ENCODE data around the gene ANKRD24. TPM values are rescaled to one million over a fixed set of nuclear protein-coding genes. Genes with fewer than 3 reads are reported as not detected.
"Not testable (repeated sequence)": the region's sequence is repeated elsewhere in the genome, so short reads cannot be mapped to it uniquely, and the experiment has no call there.

ANKRD24 gene
- total RNA-seq, 1 experiment from 2014 or later, result 0.26 TPM

DNA sequence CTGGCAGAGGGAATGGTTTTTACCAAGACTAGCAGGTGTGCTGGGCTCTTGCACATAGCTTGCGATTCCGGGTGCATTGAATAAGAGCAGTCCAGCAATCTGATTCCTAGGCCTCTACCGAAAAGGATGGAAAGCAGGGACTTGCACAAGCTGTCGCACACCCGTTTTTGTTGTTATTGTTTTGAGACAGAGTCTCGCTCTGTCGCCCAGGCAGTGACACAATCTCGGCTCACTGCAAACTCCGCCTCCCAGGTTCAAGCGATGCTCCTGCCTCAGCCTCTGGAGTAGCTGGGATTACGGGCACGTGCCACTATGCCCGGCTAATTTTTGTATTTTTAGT lies 52.3 kb downstream of the ANKRD24 start:
- Histone ChIP-seq H3K27me3 (ENCODE audit: control insufficient read depth, insufficient read depth, low read length) (no peaks in the 10 kb centered on the region), H3K4me3 (ENCODE audit: low read depth in 2 of 2, low read length in 2 of 2) (no peak overlapping the region), H3K36me3 (ENCODE audit: control insufficient read depth, insufficient read depth, low read length) (no peaks in the 10 kb centered on the region), H3K9me3 (ENCODE audit: control insufficient read depth, insufficient read depth, low read depth, low read length) (no peaks in the 10 kb centered on the region), H3K27ac (ENCODE audit: low read length) (no peak overlapping the region), H3K4me1 (ENCODE audit: control insufficient read depth, insufficient read depth, low read length) (no peaks in the 10 kb centered on the region)
- ATAC-seq (no peak), DNase-seq (ENCODE audit: low read depth, low spot score) (no peak)
- no TSS peak for BruUV-seq (replicated peaks)
- ChIA-PET CTCF (no interaction called here), POLR2A (no interaction called here)
- TF ChIP-seq TCF7L2 (IDR thresholded peaks at IDR 0.05; ENCODE audit: low read depth, low read length), result no peak
- TF ChIP-seq, protein P1, sequence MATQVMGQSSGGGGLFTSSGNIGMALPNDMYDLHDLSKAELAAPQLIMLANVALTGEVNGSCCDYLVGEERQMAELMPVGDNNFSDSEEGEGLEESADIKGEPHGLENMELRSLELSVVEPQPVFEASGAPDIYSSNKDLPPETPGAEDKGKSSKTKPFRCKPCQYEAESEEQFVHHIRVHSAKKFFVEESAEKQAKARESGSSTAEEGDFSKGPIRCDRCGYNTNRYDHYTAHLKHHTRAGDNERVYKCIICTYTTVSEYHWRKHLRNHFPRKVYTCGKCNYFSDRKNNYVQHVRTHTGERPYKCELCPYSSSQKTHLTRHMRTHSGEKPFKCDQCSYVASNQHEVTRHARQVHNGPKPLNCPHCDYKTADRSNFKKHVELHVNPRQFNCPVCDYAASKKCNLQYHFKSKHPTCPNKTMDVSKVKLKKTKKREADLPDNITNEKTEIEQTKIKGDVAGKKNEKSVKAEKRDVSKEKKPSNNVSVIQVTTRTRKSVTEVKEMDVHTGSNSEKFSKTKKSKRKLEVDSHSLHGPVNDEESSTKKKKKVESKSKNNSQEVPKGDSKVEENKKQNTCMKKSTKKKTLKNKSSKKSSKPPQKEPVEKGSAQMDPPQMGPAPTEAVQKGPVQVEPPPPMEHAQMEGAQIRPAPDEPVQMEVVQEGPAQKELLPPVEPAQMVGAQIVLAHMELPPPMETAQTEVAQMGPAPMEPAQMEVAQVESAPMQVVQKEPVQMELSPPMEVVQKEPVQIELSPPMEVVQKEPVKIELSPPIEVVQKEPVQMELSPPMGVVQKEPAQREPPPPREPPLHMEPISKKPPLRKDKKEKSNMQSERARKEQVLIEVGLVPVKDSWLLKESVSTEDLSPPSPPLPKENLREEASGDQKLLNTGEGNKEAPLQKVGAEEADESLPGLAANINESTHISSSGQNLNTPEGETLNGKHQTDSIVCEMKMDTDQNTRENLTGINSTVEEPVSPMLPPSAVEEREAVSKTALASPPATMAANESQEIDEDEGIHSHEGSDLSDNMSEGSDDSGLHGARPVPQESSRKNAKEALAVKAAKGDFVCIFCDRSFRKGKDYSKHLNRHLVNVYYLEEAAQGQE (IDR thresholded peaks at IDR 0.05; ENCODE audit: insufficient read depth in 1 of 2, low read depth in 2 of 2, low read length in 1 of 2), result no peak
- no peak for TF ChIP-seq POLR2AphosphoS5 (IDR thresholded peaks at IDR 0.05; ENCODE audit: low read depth, low read length)
- intact Hi-C loops (cut with micrococcal nuclease; ENCODE audit: unreplicated experiment) (no loop called here), in situ Hi-C loops (cut with HindIII; ENCODE audit: low pct_unique_long_range_greater_than_20kb, low sequenced_read_pairs) (no loop called here)

DNA sequence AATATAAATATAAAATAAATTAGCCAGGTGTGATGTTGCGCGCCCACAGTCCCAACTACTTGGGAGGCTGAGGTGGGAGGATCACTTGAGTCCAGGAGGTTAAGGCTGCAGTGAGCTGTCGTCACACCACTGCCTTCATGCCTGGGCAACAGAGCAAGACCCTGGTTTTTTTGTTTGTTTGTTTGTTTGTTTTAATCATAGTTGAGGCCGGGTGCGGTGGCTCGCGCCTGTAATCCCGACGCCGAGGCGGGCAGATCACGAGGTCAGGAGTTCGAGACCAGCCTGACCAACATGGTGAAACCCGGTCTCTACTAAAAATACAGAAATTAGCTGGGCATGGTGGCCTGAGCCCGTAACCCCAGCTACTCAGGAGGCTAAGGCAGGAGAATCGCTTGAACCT lies 55.0 kb downstream of the ANKRD24 start:
- H3K4me1 ChIP-seq (ENCODE audit: control insufficient read depth, insufficient read depth, low read length); in situ Hi-C loops (cut with HindIII; ENCODE audit: low pct_unique_long_range_greater_than_20kb, low sequenced_read_pairs); H3K36me3 ChIP-seq (ENCODE audit: control insufficient read depth, insufficient read depth, low read length); POLR2A ChIA-PET; CTCF ChIA-PET; H3K4me3 ChIP-seq (ENCODE audit: low read depth in 2 of 2, low read length in 2 of 2); ATAC-seq; H3K27me3 ChIP-seq (ENCODE audit: control insufficient read depth, insufficient read depth, low read length); BruUV-seq (replicated peaks); DNase-seq (ENCODE audit: low read depth, low spot score); intact Hi-C loops (cut with micrococcal nuclease; ENCODE audit: unreplicated experiment); H3K27ac ChIP-seq (ENCODE audit: low read length); H3K9me3 ChIP-seq (ENCODE audit: control insufficient read depth, insufficient read depth, low read depth, low read length): not testable (repeated sequence)

DNA sequence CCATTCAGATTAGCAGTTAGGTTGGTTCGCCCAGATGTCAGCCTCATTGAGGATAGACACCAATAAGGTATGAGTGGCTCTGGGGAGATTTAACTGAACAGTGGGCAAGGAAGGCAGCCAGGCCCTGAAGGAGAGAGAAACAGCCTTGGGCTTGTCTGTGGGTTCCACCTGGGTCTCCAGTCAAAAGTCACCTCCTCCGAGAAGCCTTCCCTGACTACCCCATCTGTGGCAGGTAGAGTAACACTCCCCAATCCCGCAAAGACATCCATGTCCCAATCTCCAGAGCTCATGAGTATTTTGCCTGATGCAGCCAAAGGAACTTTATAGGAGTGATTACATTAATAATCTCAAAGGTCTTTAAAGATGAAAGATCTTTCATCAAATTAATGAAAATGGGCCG lies 56.3 kb downstream of the ANKRD24 start:
- H3K27ac ChIP-seq (ENCODE audit: low read length), result no peak overlapping the region
- DNase-seq (ENCODE audit: low read depth, low spot score) (no peak), ATAC-seq (no peak)
- intact Hi-C loops (cut with micrococcal nuclease; ENCODE audit: unreplicated experiment), result no loop called here
- H3K4me3 ChIP-seq (ENCODE audit: low read depth in 2 of 2, low read length in 2 of 2), result no peak overlapping the region
- TF ChIP-seq, protein P1 (IDR thresholded peaks at IDR 0.05; ENCODE audit: insufficient read depth in 1 of 2, low read depth in 2 of 2, low read length in 1 of 2), result no peak
- TF ChIP-seq POLR2AphosphoS5 (IDR thresholded peaks at IDR 0.05; ENCODE audit: low read depth, low read length) (no peak), TCF7L2 (IDR thresholded peaks at IDR 0.05; ENCODE audit: low read depth, low read length) (no peak), SIN3A (IDR thresholded peaks at IDR 0.05; ENCODE audit: borderline replicate concordance, insufficient read depth, low read depth, low read length) (no peak)
- TF ChIP-seq, protein P2, sequence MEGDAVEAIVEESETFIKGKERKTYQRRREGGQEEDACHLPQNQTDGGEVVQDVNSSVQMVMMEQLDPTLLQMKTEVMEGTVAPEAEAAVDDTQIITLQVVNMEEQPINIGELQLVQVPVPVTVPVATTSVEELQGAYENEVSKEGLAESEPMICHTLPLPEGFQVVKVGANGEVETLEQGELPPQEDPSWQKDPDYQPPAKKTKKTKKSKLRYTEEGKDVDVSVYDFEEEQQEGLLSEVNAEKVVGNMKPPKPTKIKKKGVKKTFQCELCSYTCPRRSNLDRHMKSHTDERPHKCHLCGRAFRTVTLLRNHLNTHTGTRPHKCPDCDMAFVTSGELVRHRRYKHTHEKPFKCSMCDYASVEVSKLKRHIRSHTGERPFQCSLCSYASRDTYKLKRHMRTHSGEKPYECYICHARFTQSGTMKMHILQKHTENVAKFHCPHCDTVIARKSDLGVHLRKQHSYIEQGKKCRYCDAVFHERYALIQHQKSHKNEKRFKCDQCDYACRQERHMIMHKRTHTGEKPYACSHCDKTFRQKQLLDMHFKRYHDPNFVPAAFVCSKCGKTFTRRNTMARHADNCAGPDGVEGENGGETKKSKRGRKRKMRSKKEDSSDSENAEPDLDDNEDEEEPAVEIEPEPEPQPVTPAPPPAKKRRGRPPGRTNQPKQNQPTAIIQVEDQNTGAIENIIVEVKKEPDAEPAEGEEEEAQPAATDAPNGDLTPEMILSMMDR (IDR thresholded peaks at IDR 0.05), result no peak
- no peaks in the 10 kb centered on the region for H3K4me1 ChIP-seq (ENCODE audit: control insufficient read depth, insufficient read depth, low read length)
- in situ Hi-C loops (cut with HindIII; ENCODE audit: low pct_unique_long_range_greater_than_20kb, low sequenced_read_pairs), result no loop called here
- no peaks in the 10 kb centered on the region for H3K9me3 ChIP-seq (ENCODE audit: control insufficient read depth, insufficient read depth, low read depth, low read length)
- CTCF ChIA-PET, result interaction anchor here (0.7 kb wide), 1 partner anchor 38 kb away, joined by 8 read pairs; no protein-coding TSS in a partner anchor
- BruUV-seq (replicated peaks), result no TSS peak
- no peaks in the 10 kb centered on the region for H3K27me3 ChIP-seq (ENCODE audit: control insufficient read depth, insufficient read depth, low read length)
- POLR2A ChIA-PET, result no interaction called here
- no peaks in the 10 kb centered on the region for H3K36me3 ChIP-seq (ENCODE audit: control insufficient read depth, insufficient read depth, low read length)
